ENCODE data around the gene ZXDC.

ZXDC gene

DNA sequence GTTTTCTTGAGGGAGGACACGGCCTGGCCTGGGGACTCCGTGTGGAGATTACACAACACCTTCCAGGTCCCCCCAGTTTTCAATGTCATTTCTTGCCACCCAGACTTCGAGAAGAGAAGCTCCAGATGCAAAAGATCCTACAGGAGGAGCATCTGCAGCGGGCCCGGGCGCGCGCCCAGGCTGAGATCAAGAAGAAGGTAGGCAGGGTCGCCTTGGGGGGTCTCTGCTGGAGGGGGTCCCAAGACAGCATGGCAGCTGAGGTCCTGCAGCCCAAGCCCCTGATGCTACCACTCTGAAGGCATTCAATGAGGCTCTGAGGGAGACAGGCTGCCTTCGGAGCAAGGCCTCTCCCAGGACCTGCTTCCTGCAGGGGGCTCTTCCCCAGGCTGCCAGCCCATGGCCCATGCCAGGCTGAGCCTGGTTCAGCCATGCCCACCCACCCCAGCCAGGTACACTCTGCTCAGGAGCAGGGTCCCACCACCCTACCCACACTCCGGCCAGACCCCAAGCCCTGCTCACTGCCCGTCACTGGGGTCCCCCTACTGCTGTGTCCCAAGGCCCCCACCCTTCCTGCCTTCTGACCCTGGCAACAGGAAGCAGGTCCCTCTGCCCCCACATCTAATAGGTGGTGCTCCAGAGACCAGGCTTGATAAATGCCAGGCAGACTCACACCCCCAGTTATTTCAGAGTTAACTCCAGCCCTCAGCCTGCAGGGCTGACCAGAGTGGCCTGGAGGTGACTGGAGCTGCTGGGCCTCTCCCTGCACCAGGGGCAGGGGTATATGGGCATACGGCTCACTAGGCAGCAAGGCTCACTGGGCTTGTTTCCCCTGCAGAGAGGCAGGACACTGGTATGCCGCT lies 40.0 kb downstream of the ZXDC start:
- DNase-seq (ENCODE audit: low spot score) = no peak

DNA sequence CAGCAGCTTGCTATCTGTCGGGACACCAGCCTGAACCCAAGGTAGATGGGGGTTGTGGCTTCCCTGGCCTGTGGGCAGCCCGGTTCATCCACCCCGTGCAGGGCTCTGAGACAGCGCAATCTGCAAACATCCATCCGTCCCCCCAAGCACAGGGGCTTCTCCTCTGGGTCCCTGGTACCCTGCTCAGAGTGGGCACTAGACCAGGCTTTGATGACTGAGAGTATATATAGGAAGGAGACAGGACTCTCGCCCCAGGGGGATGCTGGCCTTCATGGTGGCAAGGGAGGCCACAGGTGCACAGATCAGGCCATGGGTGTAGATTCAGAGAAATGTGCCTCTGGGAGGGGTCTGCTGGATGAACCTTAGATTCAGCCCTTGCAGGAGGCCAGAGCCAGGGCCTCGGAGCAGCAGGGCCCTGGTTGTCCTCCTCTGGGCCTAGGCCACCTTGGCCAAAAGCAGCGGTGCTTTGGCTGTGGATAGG lies 40.7 kb downstream of the ZXDC start:
- DNase-seq (ENCODE audit: low spot score) = no peak

DNA sequence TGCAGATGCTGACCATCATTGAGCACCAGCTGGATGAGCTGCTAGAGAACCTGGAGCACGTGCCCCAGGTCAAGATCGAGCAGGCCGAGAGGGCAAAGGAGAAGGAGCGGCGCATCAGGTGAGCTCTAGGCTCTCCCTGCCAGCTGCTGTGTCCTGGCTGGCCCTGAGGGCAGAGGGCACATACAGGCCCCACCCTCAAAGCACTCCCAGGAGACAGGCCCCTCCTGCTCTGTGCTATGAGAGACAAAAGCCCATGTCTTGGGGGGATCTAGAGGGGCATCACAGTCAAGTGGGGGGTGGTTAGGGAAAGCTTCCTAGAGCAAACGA lies 41.5 kb downstream of the ZXDC start:
- no peak for DNase-seq (ENCODE audit: low spot score)

DNA sequence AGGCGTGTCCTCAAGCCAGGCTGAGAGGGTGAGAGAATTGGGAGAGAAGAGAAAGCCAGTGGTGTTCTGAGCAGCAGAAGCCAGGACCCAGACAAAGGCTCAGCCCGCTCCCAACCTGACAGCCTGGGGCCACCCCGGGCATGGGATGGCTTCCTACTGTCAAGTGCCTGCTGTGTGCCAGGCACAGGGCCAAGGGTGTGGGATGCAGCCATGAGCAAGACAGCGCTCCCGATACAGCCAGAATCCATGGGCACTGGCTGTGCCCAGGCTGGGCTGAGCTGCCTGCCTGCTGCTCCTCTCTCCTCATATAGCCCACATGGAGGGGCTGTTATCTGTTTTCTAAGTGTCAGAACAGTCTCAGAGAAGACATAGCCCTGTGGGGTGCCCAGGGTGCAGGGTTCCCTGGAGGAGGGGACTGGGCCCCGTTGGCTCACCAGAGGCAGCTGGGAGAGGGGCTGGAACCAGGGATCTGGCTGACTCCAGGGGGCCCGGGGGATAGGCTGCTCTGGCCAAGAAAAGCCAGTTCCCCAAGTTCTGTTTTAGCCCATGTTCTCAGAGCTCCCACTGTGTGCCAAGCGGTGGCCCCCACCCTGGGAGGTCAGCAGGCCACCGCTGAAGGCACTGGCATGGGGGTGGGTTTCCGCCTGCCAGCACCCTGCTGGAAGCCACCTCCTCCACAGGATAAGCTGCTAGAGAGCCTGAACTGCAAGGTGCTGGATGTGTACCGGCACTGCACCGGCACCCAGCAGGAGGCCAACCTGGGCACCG lies 42.0 kb downstream of the ZXDC start:
- DNase-seq (ENCODE audit: low spot score) = no peak

DNA sequence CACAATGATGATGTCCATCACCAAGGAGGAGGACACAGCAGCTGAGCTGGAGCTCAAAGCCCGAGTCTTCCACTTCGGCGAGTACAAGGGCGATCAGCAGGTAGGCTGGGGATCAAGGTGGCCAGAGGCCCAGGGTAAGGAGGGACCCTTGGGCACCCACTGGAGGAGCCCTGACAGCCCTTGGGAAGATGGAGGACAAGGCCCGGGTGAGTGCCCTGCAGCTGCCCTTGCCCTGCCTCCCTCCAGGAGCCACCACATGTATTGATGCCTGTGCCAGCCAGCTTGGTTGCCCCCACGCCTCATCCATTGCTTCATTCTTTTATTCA lies 42.6 kb downstream of the ZXDC start:
- no peak for DNase-seq (ENCODE audit: low spot score)

DNA sequence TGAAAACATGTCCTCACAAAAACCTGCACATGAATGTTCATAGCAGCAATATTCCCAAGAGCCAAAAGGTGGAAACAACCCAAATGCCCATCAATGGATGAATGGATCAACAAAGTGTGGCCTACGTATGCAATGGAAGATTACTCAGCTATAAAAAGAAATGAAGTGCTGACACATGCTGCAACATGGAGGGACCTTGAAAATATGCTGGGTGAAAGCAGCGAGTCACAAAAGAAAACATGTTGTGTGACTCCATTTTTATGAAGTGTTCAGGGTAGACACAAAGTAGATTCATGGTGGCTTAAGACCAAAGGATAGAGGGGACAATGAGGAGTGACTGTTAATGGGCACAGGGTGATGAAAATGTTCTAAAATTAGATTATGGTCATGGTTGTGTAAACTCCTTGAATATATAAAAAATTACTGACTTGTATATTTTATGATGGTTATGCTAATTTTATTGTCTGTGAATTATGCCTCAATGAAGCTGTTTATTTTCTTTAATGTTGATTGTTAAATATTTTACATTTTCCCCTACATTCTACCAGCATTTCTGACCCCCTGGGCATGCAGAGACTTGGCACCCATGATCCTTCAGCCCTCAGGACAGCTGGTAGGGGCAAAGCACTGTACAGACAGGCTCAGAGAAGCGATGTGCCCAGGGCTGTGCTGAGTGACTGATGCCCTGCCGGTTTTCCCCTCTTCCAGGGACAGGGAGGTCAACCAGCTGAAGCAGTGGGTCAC lies 43.2 kb downstream of the ZXDC start:
- DNase-seq (ENCODE audit: low spot score) = no peak

DNA sequence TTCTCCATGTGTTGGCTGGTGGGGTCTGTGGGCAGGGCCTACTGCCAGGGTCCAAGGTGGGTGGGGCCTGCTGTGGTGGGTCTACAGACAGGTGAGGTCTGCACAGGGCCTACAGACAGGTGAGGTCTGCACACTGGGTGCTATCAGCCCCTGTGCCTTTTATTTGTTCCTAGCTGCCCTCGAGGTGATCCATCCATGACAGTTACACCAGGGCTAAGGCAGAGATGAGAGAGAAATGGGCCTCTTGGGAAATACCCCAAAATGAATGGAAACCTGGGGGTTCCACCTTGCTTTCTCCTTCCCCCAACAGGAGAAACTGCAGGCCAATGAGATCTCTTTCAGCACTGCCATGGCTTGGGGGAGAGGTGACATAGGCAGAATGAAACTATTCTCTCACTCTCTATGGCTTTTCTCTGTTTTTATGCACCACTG lies 44.6 kb downstream of the ZXDC start:
- no peak for DNase-seq (ENCODE audit: low spot score)

DNA sequence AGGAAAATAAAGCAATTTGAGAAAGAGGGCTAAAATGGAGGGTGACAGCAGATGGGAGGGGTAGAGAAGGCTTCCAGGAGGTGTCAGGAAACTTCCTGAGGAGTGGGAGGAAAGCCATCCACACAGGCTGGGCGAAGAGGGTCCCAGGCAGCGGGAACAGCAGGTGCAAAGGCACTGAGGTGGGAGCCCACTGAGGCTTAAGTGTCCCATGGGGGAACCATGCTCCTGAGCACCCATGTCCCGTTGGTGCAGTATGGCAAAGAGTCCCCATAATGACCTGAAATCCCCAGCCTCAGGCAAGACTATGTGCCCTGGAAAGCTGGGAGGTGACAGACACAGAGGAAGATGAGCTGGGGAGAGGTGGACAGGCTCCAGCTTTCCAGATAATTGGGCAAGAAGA lies 50.9 kb downstream of the ZXDC start:
- DNase-seq (ENCODE audit: low spot score) = no peak

DNA sequence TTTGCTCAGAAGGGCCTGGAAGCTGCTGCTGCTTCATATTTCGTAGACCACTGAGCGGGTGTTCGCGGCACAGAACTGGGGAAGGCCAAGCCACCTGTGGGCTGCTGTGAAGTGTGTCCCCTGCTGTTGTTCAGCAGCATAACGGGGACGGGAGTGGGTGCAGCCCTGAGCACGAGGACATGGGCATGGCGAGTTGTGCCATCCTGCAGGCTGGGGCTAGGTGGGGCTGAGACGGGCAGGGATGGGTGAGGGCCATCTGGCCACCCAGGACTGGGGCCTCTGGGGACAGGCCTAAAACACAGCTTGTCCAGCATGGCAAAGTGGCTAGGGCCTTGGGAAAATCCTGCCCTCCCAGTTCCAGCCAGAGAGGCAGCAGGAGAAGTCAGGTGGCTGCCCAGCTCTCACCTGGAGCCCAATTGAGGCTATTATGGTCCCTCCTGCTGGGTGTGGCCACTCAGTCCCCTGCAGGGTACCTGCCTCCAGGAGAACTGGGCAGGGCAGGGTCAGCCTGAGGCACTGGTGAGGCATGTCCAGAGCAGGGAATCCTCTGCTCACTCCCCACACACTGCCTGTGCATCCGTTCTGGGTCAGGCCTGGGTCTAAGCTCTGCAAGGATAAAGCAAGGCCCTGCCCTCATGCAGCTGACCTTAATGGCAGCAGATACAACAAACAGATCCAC lies 51.5 kb downstream of the ZXDC start:
- no peak for DNase-seq (ENCODE audit: low spot score)

DNA sequence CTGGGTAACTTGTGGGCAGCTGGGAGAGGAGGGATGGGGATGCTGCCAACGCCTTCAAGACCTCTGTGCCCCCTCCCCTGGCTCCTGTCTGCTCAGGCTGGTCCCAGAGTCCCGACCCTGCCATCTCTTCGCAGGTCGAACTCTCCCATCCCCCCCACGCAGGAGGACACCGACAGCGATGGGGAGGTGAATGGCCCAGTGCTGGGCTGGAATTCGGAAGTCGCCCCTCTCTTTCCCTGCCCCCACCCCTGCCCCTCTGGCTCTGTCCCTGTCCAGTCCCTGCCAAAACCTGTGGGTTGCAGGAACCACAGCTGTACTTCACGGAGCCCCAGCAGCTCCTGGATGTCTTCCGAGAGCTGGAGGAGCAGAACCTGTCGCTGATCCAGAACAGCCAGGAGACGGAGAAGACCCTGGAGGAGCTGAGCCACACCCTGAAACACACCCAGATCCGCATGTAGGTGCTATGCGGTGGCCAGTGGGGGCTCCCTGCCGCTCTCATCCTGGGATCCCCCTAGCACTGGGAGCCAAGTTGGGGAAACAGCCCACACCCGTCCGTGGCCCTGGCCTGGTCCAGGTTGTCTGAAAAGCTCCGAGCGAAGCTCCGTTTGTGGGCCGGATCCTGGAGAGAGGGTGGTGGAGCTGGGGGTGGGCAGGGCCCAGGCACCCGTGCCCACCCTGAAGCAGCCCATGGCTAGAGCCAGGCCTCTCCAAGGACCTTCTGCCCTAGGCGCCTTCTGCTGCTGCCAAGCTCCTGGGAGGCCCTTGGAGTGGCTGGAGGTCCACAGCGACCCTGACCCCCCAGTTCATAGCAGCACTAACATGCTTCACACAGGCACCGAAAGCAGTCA lies 52.3 kb downstream of the ZXDC start:
- no peak for DNase-seq (ENCODE audit: low spot score)

DNA sequence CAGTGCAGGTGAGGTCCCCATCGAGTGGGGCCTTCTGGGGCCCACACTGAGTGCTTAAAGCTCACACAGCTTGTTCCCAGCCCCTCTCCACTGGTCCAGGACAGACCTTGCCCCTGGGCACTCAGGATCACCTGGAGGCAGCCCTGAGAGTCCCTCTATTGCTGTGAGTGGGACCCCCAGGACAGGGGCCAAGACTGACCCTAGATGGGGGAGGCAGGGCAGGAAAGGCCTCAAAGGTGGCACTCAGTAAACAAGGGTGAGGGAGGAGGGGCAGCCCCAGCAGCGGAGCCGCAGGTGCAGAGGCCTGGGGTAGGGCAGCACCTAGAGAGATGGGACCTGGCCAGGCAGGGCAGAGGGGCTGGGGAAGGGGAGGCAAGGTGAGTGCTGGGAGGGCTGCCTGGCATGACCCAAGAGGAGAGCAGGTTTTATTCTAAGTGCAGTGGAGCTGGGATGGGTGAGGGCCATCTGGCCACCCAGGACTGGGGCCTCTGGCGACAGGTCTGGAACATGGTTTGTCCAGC lies 53.1 kb downstream of the ZXDC start:
- DNase-seq (ENCODE audit: low spot score) = no peak

DNA sequence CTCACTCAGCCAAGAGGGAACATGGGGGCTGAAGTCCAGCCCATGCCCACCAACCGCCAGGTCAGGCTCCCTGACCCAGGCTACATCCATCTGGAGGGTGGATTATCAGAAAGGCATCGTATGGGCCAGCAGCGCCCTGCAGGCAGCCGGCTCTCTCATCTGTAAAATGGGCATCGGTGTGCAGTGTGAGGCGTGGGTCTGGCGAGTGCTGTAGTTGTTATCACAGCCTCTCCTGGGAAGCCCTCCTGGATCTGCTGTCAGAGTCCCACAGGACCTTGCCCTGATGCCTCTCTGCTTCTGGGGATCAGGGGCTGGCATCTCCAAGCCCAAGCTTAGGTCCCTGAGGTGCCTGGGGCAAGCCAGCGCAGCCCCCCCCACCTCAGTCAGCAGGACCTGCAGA lies 53.6 kb downstream of the ZXDC start:
- no peak for DNase-seq (ENCODE audit: low spot score)

DNA sequence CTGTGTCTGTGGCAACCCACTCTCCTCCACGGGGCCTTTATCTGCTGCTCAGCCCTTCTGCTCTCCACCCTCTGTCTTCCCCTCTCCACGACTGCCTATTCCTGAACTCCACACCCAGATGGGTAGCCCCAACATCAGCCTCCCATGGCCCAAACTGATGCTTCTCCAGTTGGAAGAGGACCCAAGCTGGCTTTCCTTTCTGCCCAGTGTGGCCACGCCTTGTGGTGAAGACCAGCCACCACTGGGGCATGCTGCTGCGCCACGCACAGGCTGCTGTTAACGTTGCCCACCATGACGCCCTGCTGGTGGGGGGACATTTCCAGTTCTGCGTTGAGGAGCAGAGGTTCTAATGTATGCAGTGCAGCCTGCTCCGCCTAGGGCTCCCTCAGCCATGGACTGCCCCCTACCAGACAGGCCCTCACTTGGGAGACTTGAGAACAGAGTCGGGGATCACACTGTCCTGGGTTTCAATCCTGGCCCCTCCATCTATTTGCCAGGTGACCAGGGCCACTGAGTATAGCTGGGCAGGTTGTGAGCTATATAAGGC lies 54.0 kb downstream of the ZXDC start:
- DNase-seq (ENCODE audit: low spot score) = no peak

DNA sequence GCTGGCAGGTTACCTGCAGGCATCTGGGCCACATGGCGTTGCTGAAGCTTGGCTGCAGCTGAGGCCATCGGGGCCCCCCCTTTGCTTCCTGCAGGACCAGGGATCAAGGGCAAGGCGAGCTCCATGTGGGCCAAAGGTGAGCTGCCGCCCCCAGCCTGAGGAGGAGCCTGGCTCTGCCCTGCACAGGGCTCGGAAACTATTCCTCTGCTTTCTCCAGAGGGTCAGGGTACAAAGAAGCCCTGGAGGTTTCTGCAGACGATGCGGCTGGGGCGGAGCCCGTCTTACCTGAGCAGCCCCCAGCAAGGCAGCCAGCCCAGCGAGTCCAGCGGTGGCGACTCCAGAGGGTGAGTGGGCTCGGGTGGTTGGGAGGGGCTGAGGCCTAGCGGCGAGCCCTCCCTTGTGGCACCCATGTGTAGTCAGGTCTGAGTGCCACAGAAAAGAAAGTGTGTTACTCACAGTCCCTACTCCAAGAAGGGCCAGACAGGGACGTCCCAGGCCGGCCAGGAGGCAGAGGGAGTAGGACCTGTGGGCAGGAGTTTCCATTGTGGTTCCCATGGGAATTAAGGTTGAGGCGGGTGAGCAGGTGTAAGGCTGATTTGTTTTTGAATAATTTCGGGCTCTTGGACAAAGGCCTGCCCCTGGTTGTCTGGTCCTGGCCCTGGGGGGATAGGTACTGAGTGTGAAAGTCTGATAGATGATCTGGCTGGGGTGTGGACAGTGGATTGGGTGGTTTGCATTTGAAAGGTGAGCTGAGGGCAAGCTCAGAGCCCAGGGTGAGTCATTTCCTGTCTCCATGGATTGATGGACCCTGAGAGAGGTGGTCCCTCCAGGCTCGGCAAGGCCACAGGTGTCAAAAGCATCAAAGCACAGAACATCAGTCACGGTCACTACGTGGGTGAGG lies 55.6 kb downstream of the ZXDC start:
- DNase-seq (ENCODE audit: low spot score) = no peak

DNA sequence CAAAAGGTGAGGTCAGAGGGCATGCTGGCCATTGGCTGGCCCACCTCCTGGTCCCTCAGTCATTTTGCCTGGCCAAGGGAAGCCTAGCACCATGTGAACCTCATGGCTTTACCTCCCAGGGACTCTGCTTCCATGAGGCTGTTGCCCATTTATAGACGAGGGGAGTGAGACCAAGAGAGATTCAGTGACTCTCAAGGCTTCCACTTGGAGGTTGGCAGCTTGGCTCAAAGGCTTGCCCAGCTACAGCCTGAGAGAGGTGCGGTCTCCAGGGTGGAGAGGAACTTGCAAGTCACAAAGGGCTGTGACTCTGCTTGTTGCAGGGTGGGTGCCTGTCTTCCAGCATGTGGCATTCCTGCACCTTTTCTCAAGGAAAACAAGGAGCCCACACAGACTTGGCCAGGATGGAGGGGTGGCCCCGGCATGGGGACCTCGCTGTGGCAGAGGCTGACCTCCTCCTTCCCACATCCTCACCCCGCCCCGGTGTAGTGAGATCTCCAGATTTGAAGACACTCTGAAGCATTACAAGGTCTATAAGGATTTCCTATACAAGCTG lies 56.5 kb downstream of the ZXDC start:
- no peak for DNase-seq (ENCODE audit: low spot score)

DNA sequence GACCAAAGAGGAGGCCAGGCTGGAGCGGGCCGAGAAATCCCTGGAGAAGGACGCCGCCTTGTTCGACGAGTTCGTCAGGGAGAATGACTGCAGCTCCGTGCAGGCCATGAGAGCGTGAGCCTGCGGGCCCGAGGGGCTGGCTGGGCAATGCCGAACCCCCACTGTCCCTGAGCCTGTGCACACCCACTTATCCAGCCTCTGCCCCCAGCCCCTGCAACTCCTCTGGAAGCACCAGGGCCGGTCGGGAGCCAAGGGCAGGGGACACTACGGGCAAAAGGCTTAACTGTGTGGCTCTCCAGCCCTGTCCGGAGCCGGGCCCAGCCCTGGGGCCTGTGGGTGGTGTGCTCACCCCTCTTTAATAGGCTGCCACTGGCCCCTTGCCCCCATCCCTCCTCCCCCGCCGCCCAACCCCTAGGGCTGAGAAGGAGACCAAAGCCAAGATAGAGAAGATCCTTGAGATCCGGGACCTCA lies 57.0 kb downstream of the ZXDC start:
- no peak for DNase-seq (ENCODE audit: low spot score)

DNA sequence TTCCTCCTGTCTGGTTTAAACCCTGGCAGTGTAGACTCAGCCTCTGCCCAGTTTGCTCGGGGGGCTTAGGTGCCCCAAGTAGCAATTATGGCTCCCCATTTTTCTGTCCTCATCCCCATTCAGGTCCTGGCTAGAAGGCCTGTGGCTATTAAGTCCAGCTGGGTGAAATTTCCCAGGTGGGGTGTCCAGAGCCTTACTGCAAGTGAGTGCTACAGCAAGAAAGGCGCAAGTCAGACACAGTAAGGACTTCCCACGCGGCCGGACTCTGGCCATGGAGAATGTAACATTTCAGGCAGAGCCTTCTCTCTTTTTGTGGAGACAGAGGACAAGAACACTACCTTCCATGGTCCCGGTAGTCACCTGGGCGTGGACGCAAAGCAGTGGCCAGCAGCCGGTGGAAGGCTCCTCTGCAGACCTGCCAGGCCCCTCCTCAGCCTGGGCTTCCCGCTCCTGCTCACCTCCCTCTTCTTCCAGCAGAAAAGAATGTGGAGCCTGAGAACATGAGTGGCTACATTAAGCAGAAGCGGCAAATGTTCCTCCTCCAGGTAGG lies 57.6 kb downstream of the ZXDC start:
- DNase-seq (ENCODE audit: low spot score) = no peak

DNA sequence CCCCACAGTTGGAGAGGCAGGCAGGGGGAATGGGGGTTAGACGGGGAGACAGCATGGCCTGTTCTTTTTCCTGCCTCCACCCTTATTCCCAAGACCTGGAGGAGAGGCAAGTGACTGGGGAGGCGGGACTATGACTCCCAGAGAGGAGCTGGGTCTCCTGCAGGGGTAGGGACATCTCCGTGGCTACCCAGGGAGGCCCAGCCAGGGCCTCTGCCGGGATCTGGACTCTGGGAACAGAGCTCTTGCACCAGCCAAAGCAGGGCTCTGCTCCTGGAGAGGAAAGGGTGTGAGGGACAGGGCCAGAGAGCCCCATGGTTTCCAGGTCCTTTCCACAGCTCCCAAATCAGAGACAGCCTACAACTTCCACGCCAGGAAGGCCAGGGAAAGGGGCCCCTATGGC lies 58.2 kb downstream of the ZXDC start:
- DNase-seq (ENCODE audit: low spot score) = no peak

DNA sequence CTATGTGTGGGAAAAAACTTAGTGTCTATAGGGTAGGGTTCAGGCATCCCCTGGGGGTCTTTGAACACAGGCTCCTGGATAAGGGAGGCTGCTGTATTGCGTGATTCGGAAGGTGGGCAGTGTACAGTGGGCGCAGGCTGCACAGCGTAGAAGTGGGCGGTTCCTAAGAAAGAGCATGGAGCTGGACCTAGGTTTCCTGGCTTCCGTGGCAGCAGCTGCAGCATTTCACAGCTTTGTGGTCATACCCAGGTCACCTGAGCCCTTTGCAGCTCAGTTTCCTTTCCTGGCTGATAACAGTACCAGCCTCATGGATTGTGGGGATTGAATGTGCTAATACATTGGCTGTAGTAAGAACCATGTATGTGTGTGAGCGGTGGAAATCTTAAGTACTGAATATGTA lies 58.7 kb downstream of the ZXDC start:
- DNase-seq (ENCODE audit: low spot score) = no peak
